Tibial artery (tissue), 4 donors: ENCODE results near the gene MPV17L.
"Not testable (repeated sequence)": the region's sequence is repeated elsewhere in the genome, so short reads cannot be mapped to it uniquely, and the experiment has no call there.

Source experiments
- DNase-seq, 2 donors: peaks; one replicate each; pipeline ENCODE4 v3.0.0-alpha.2; 2019
- H3K27ac ChIP-seq, 2 donors: fragments of 200-600 bp; sonication (generic) in 1 of 2; 1 replicate in 1 of 2; 2 replicates in 1 of 2; pipeline ENCODE4 v1.5.1; 2018 to 2019; ENCODE audit warnings: mild to moderate bottlenecking in 1 of 2
- H3K27me3 ChIP-seq, 2 donors: fragments of 200-600 bp; sonication (generic) in 1 of 2; one replicate each; pipeline versions ENCODE4 v1.5.1 to v1.6.0; 2016 to 2019
- H3K36me3 ChIP-seq, 3 donors: fragments of 200-600 bp; sonication (generic) in 2 of 3; one replicate each; pipeline ENCODE4 v1.5.1; 2016 to 2019; ENCODE audit warnings: mild to moderate bottlenecking in 2 of 3
- H3K4me1 ChIP-seq, 4 donors: fragments of 200-600 bp; sonication (generic) in 2 of 4; 1 replicate in 3 of 4; 2 replicates in 1 of 4; pipeline ENCODE4 v1.5.1; 2016 to 2019
- H3K4me3 ChIP-seq, 2 donors: fragments of 200-600 bp; sonication (generic) in 1 of 2; 1 replicate in 1 of 2; 2 replicates in 1 of 2; pipeline ENCODE4 v1.5.1; 2018 to 2019; ENCODE audit warnings: mild to moderate bottlenecking in 2 of 2
- H3K9me3 ChIP-seq, 3 donors: fragments of 200-600 bp; sonication (generic) in 1 of 3; one replicate each; pipeline ENCODE4 v1.5.1; 2016 to 2019
- CTCF ChIP-seq, 2 experiments: fragments of 200-600 bp in 1 of 2; fragments of 450-650 bp in 1 of 2; IDR thresholded peaks; one replicate each; pipeline ENCODE4 v1.5.1; 2017 to 2019; ENCODE audit warnings: antibody characterized with exemption in 2 of 2, mild to moderate bottlenecking in 1 of 2, moderate library complexity in 1 of 2
- intact Hi-C: fragments of 100-400 bp; cut with DNase I; formaldehyde crosslinking; loops from one replicate; pipeline ENCODE4 v1.15.0; 2023; ENCODE audit warnings: low total_unique reads

Gene MPV17L

GRCh38 chr16:15434425-15435215, 39.1 kb downstream of the MPV17L start, which contains the start of gene BMERB1:
BMERB1 (plus strand) TSS chr16:15434588; CDS start chr16:15434654, 66 bp downstream.
- H3K27ac ChIP-seq, result peak within 1 kb of the TSS; percentile 80 to 85
- H3K36me3 ChIP-seq, result no peaks in the 10 kb centered on the region
- no peaks in the 10 kb centered on the region for H3K9me3 ChIP-seq
- DNase-seq, result peak; percentile 73 to 91
- no peak for TF ChIP-seq CTCF (IDR thresholded peaks at IDR 0.05)
- peaks cover 0 to 31% (median 7%) of the 10 kb centered on the region in 4 donors for H3K4me1 ChIP-seq
- intact Hi-C loops, result no loop called here
- no peaks in the 10 kb centered on the region for H3K27me3 ChIP-seq
- H3K4me3 ChIP-seq, result peak within 1 kb of the TSS; percentile 89 to 96

DNA sequence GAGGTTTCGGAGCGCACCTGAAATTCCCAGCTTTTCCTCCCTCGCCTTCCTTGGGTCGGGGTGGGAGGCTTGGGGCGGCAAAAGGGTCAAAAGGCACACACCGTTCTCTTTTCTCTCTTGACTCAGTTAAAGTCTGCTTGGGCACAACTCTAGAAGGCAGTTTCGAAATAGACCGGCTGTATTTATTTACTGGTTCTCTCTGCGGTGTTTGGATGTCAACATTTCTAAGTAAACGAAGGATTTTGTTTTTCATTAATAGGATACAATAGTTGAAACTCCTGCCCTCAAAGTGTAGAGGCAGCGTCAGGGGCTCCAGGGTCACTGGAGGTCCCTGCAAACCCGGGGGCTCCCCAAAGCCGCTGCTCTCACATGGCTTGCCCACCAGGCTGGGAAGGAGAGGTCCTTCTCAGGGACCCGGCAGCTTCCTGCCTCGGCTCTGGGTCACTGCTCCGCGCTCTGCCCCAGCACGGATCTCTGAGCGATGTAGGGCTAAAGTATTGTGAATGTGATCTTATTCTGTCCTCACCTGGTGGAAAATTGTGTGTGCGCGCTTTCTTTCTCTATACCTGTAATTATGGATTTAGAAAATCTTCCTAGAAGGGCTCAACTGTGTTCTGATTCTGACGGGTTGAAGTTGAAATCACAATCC, 39.8 kb downstream of the MPV17L start:
- peak in 1 of 2 donors; percentile 37 for DNase-seq
- Histone ChIP-seq H3K27me3 (no peaks in the 10 kb centered on the region), H3K36me3 (no peaks in the 10 kb centered on the region), H3K4me3 (peak overlapping the region; percentile 89 to 96), H3K9me3 (no peaks in the 10 kb centered on the region), H3K4me1 (peaks cover 0 to 38% (median 9%) of the 10 kb centered on the region in 4 donors), H3K27ac (peak overlapping the region; percentile 80 to 85)
- intact Hi-C loops, result no loop called here
- no peak for TF ChIP-seq CTCF (IDR thresholded peaks at IDR 0.05)

DNA sequence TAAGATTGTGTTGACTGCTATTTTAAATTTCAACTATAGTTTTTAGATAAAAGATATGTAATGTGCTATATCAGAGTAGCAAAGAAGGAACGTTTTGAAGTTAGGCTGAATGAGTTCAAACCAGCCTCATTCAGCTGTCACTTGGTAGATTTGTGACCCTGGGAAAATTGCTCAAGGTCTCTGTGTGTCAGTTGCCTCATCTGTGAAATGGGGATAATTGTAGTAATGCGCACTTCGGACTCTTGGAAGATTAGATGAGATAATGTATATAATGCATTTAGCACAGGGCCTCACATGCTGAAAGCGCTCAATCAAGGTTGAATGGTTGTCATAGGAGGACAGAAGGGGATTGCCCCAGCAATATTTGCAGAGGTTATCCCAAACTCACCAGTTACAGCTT, 43.5 kb downstream of the MPV17L start:
- Histone ChIP-seq H3K36me3 (no peaks in the 10 kb centered on the region), H3K9me3 (no peaks in the 10 kb centered on the region), H3K4me1 (peaks cover 0 to 49% (median 14%) of the 10 kb centered on the region in 4 donors), H3K27ac (peak overlapping the region in 1 of 2 donors; percentile 70), H3K4me3 (no peak overlapping the region), H3K27me3 (no peaks in the 10 kb centered on the region)
- TF ChIP-seq CTCF (IDR thresholded peaks at IDR 0.05), result no peak
- intact Hi-C loops, result no loop called here
- no peak for DNase-seq

GRCh38 chr16:15439521-15439920, 44.0 kb downstream of the MPV17L start:
- no peak overlapping the region for H3K4me3 ChIP-seq
- TF ChIP-seq CTCF (IDR thresholded peaks at IDR 0.05), result no peak
- peak overlapping the region; percentile 65 to 70 for H3K27ac ChIP-seq
- no peaks in the 10 kb centered on the region for H3K27me3 ChIP-seq
- peaks cover 0 to 49% (median 13%) of the 10 kb centered on the region in 4 donors for H3K4me1 ChIP-seq
- intact Hi-C loops, result no loop called here
- peak in 1 of 2 donors; percentile 5 for DNase-seq
- H3K36me3 ChIP-seq, result no peaks in the 10 kb centered on the region
- no peaks in the 10 kb centered on the region for H3K9me3 ChIP-seq

GRCh38 chr16:15440852-15441251, 45.3 kb downstream of the MPV17L start:
- peaks cover 0 to 5% (median 0%) of the 10 kb centered on the region in 3 donors for H3K36me3 ChIP-seq
- H3K27ac ChIP-seq, result peak overlapping the region in 1 of 2 donors; percentile 70
- no peak for DNase-seq
- H3K9me3 ChIP-seq, result no peaks in the 10 kb centered on the region
- no peak for TF ChIP-seq CTCF (IDR thresholded peaks at IDR 0.05)
- H3K4me1 ChIP-seq, result peaks cover 0 to 43% (median 10%) of the 10 kb centered on the region in 4 donors
- no peak overlapping the region for H3K4me3 ChIP-seq
- intact Hi-C loops, result no loop called here
- H3K27me3 ChIP-seq, result no peaks in the 10 kb centered on the region

DNA sequence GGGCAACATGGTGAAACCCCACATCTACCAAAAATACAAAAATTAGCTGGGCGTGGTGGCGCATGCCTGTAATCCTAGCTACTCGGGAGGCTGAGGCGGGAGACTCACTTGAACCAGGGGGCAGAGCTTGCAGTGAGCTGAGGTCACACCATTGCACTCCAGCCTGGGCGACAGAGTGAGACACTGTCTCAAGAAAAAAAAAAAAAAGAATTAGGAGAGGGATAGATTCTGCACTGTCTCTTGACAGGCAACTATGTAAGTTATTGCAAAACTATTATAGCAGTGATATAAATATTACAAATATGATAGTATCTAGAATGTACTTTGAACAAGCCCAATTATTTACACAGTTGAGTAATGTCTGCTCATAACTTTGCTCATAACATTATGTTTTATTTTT, 46.6 kb downstream of the MPV17L start:
- H3K36me3 ChIP-seq, H3K27me3 ChIP-seq, H3K9me3 ChIP-seq, DNase-seq, intact Hi-C loops, H3K4me3 ChIP-seq: not testable (repeated sequence)
- peaks cover 0 to 37% (median 9%) of the 10 kb centered on the region in 4 donors for H3K4me1 ChIP-seq
- H3K27ac ChIP-seq, result peak overlapping the region in 1 of 2 donors; percentile 70
